Tibial nerve (tissue), 3 donors: ENCODE data around the gene RBBP9.

Source experiments
- POLR2A ChIP-seq, 2 donors: fragments of 450-650 bp; IDR thresholded peaks; one replicate each; pipeline ENCODE4 v1.6.1; 2017; ENCODE audit warnings: antibody characterized with exemption in 2 of 2, mild to moderate bottlenecking in 2 of 2, moderate library complexity in 2 of 2
- TF ChIP-seq, protein P1 (sequence below), 5 experiments: fragments of 200-600 bp in 3 of 5; fragments of 450-650 bp in 2 of 5; sonication (generic) in 3 of 5; IDR thresholded peaks; one replicate each; pipeline ENCODE4 v1.5.1; 2016 to 2019; ENCODE audit warnings: antibody characterized with exemption in 5 of 5, mild to moderate bottlenecking in 3 of 5, moderate library complexity in 2 of 5

DNA sequence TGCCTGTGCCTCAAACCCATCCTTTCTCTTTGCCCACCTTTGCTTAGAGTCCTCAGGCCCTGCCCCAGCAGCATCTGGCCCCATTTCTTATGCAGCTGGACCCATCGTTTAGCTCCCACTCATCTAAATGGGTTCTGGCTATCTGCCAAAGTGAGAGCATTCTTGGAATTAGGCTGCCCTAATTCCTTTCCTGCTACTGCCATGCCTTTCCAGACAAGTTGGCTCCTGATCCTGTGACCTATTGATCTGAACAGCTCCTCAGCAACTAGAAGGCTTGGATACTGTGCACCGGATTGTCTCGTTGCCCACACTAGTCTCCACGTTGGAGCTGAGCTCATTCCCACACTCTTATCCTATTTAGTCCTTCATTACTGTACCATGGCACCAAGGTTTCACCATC, 53.1 kb downstream of the RBBP9 start:
- TF ChIP-seq, protein P1, sequence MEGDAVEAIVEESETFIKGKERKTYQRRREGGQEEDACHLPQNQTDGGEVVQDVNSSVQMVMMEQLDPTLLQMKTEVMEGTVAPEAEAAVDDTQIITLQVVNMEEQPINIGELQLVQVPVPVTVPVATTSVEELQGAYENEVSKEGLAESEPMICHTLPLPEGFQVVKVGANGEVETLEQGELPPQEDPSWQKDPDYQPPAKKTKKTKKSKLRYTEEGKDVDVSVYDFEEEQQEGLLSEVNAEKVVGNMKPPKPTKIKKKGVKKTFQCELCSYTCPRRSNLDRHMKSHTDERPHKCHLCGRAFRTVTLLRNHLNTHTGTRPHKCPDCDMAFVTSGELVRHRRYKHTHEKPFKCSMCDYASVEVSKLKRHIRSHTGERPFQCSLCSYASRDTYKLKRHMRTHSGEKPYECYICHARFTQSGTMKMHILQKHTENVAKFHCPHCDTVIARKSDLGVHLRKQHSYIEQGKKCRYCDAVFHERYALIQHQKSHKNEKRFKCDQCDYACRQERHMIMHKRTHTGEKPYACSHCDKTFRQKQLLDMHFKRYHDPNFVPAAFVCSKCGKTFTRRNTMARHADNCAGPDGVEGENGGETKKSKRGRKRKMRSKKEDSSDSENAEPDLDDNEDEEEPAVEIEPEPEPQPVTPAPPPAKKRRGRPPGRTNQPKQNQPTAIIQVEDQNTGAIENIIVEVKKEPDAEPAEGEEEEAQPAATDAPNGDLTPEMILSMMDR (IDR thresholded peaks at IDR 0.05) = no peak
- TF ChIP-seq POLR2A (IDR thresholded peaks at IDR 0.05) = no peak
